ENCODE data around the gene SPATA2. TPM values are rescaled to one million over a fixed set of nuclear protein-coding genes. Genes with fewer than 3 reads are reported as not detected.
A peak's percentile ranks its signal among the peaks of the same experiment; 100 is the strongest.

Gene SPATA2
- total RNA-seq, 1 experiment from 2014 or later, result 29.0 TPM

DNA sequence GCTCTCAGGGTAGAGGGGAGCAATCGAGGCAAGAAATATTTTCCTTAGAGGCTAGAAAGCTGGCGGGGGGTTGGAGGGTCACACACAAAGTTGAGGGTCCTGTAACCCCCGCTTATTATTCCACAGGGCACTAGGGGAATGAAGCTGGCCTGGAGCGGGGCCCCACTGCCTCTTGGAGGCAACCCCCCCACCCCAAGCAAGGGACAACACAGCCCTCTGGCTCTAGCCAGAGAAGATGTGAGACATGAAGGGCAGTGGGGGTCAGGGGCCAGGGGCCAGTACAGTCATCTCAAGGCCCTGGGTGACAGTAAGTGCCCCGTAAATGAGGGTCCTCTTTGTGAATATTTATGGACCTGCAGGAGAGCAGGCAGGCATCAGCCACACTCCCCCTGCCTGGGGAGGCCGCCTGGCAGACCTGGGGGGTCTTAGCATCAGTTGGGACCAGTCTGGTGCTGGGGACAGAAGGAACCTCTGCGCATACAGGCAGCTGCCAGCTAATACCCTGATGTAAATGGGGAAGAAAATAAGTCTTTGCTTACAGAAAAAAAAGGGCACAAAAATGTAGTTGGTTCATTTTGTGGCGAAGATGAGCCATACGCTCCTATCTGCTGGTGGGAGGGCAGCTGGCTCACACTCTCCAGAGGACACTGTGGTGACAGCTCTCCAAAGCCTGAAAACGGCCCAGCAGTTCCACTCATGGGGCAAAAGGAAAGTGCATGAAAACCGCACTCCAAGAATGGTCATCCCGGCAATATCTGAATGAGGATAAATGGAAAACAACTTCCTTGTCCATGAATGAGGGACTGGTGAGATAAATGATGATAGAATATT, 21.9 kb downstream of the SPATA2 start:
- H3K4me1 Mint-ChIP-seq (ENCODE audit: low read depth, unreplicated experiment), result peaks cover 11% of the 10 kb centered on the region
- peaks cover 14% of the 10 kb centered on the region for H3K36me3 Mint-ChIP-seq (ENCODE audit: insufficient read depth, unreplicated experiment)
- BruUV-seq (replicated peaks), result no TSS peak
- intact Hi-C loops (cut with micrococcal nuclease; ENCODE audit: unreplicated experiment), result no loop called here
- no peaks in the 10 kb centered on the region for H3K9me3 Mint-ChIP-seq (ENCODE audit: unreplicated experiment)
- no peaks in the 10 kb centered on the region; the same call in 1 of the 2 replicates for H3K36me3 ChIP-seq (ENCODE audit: control insufficient read depth, insufficient read depth, low read length)
- no peaks in the 10 kb centered on the region for H3K9me3 ChIP-seq
- ChIA-PET CTCF (interaction anchor here (0.6 to 1.9 kb wide), 3 partner anchors 50 to 352 kb away, joined by 5 to 7 read pairs (median 7); no protein-coding TSS in a partner anchor), POLR2A (interaction anchor here (0.7 to 1.6 kb wide), 2 partner anchors 21 to 23 kb away, joined by 3 to 7 read pairs; partner anchors contain the start of gene SPATA2)
- no peak for TF ChIP-seq CTCF (IDR thresholded peaks at IDR 0.05; ENCODE audit: insufficient read depth in 1 of 2, low read depth in 1 of 2, low read length in 1 of 2, severe bottlenecking in 1 of 2, unreplicated experiment in 1 of 2)
- H3K4me3 ChIP-seq (ENCODE audit: low read depth, low read length), result no peak overlapping the region
- H3K4me1 ChIP-seq, result no peaks in the 10 kb centered on the region
- H3K27ac Mint-ChIP-seq (ENCODE audit: unreplicated experiment), result peak overlapping the region; percentile 60
- H3K4me3 Mint-ChIP-seq (ENCODE audit: unreplicated experiment), result no peak overlapping the region
- no peaks in the 10 kb centered on the region for H3K27me3 Mint-ChIP-seq (ENCODE audit: insufficient read depth, unreplicated experiment)
- no peak for DNase-seq
- no peaks in the 10 kb centered on the region for H3K27me3 ChIP-seq (replicated peaks; ENCODE audit: control insufficient read depth, insufficient read depth, low read length)

DNA sequence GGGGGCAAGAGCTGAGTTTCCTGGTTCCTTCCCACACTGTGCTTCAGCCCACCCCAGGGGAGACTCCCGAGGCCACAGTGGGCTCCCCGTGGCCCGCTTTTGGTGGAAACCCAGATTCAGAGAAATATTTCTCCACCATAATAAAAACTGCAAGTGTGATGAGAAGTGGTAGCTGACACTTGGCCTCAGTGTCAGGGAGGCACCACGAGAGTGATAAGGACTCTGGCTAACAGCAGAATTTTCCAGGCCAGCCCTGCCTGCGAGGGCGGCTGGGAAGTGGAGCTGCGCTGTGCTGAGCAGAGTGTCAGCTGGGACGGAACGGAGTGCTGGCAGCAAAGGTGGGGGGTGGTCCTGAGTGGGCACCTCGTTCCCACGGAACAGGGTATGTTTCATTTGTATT, 22.5 kb downstream of the SPATA2 start:
- intact Hi-C loops (cut with micrococcal nuclease; ENCODE audit: unreplicated experiment), result no loop called here
- no peak overlapping the region for H3K4me3 ChIP-seq (ENCODE audit: low read depth, low read length)
- no peak for TF ChIP-seq CTCF (IDR thresholded peaks at IDR 0.05; ENCODE audit: insufficient read depth in 1 of 2, low read depth in 1 of 2, low read length in 1 of 2, severe bottlenecking in 1 of 2, unreplicated experiment in 1 of 2)
- peaks cover 20% of the 10 kb centered on the region for H3K36me3 Mint-ChIP-seq (ENCODE audit: insufficient read depth, unreplicated experiment)
- H3K4me3 Mint-ChIP-seq (ENCODE audit: unreplicated experiment), result no peak overlapping the region
- H3K4me1 ChIP-seq, result no peaks in the 10 kb centered on the region
- DNase-seq, result no peak
- no peaks in the 10 kb centered on the region; the same call in 1 of the 2 replicates for H3K36me3 ChIP-seq (ENCODE audit: control insufficient read depth, insufficient read depth, low read length)
- POLR2A ChIA-PET, result interaction anchor here (1.6 kb wide), 1 partner anchor 23 kb away, joined by 7 read pairs; the partner anchor contains the start of gene SPATA2
- CTCF ChIA-PET, result interaction anchor here (0.6 to 1.9 kb wide), 2 partner anchors 50 to 284 kb away, joined by 7 read pairs; no protein-coding TSS in a partner anchor
- peak overlapping the region; percentile 60 for H3K27ac Mint-ChIP-seq (ENCODE audit: unreplicated experiment)
- peaks cover 15% of the 10 kb centered on the region for H3K4me1 Mint-ChIP-seq (ENCODE audit: low read depth, unreplicated experiment)
- H3K27me3 Mint-ChIP-seq (ENCODE audit: insufficient read depth, unreplicated experiment), result no peaks in the 10 kb centered on the region
- no peaks in the 10 kb centered on the region for H3K9me3 Mint-ChIP-seq (ENCODE audit: unreplicated experiment)
- no peaks in the 10 kb centered on the region for H3K9me3 ChIP-seq
- no TSS peak for BruUV-seq (replicated peaks)
- H3K27me3 ChIP-seq (replicated peaks; ENCODE audit: control insufficient read depth, insufficient read depth, low read length), result no peaks in the 10 kb centered on the region

- ChIA-PET POLR2A (interaction anchor here (0.9 to 1.6 kb wide), 2 partner anchors 22 to 24 kb away, joined by 3 to 7 read pairs; partner anchors contain the start of gene SPATA2), CTCF (interaction anchor here (1.9 kb wide), 1 partner anchor 284 kb away, joined by 7 read pairs; no protein-coding TSS in a partner anchor)
- no peak overlapping the region for H3K27ac Mint-ChIP-seq (ENCODE audit: unreplicated experiment)
- BruUV-seq (replicated peaks), result no TSS peak
- H3K4me3 ChIP-seq (ENCODE audit: low read depth, low read length), result no peak overlapping the region
- peaks cover 26% of the 10 kb centered on the region for H3K36me3 Mint-ChIP-seq (ENCODE audit: insufficient read depth, unreplicated experiment)
- no peaks in the 10 kb centered on the region for H3K27me3 Mint-ChIP-seq (ENCODE audit: insufficient read depth, unreplicated experiment)
- no peaks in the 10 kb centered on the region; the same call in 1 of the 2 replicates for H3K36me3 ChIP-seq (ENCODE audit: control insufficient read depth, insufficient read depth, low read length)
- H3K4me1 Mint-ChIP-seq (ENCODE audit: low read depth, unreplicated experiment), result peaks cover 15% of the 10 kb centered on the region
- no peak for DNase-seq
- no peaks in the 10 kb centered on the region for H3K4me1 ChIP-seq
- H3K4me3 Mint-ChIP-seq (ENCODE audit: unreplicated experiment), result no peak overlapping the region
- TF ChIP-seq CTCF (IDR thresholded peaks at IDR 0.05; ENCODE audit: insufficient read depth in 1 of 2, low read depth in 1 of 2, low read length in 1 of 2, severe bottlenecking in 1 of 2, unreplicated experiment in 1 of 2), result no peak
- intact Hi-C loops (cut with micrococcal nuclease; ENCODE audit: unreplicated experiment), result no loop called here
- H3K27me3 ChIP-seq (replicated peaks; ENCODE audit: control insufficient read depth, insufficient read depth, low read length), result no peaks in the 10 kb centered on the region
- no peaks in the 10 kb centered on the region for H3K9me3 Mint-ChIP-seq (ENCODE audit: unreplicated experiment)
- H3K9me3 ChIP-seq, result no peaks in the 10 kb centered on the region
Observed at GRCh38 chr20:49892260-49892659, 23.1 kb downstream of the SPATA2 start.

Measured in Caco-2 (cell line).